GM12878 (cell line): ENCODE measurements around the gene TFRC. TPM values are rescaled to one million over a fixed set of nuclear protein-coding genes. Genes with fewer than 3 reads are reported as not detected.
"Not testable (repeated sequence)": the region's sequence is repeated elsewhere in the genome, so short reads cannot be mapped to it uniquely, and the experiment has no call there.

Experiments used
- ATAC-seq: fragments of 200-7000 bp; cut with Tn5 transposase; 3 replicates; pipeline ENCODE4 v1.9.1; 2020; ENCODE audit warnings: mild to moderate bottlenecking, moderate library complexity
- BruUV-seq: library from RNA; stranded (reverse); fragments of 400-500 nt; replicated peaks from 2 replicates; lab custom pipeline; 2021; lab: Mats Ljungman, UMichigan
- CTCF ChIA-PET: fragments of 300-600 bp; sonication (Branson Sonifier 250); formaldehyde crosslinking; extraction: SDS; loops from one replicate; lab custom pipeline; 2021; ENCODE audit warnings: inconsistent platforms; lab: Yijun Ruan, JAX
- POLR2A ChIA-PET: fragments of 350-600 bp; formaldehyde crosslinking; extraction: SDS; loops from one replicate; lab custom pipeline; 2021; ENCODE audit warnings: inconsistent platforms; lab: Charles Lee
- RAD21 ChIA-PET: fragments of 300-600 bp; sonication (Branson Sonifier 250); formaldehyde crosslinking; loops from one replicate; lab custom pipeline; 2023; ENCODE audit warnings: antibody characterized with exemption; ENCODE audit not compliant: unreplicated experiment; lab: Charles Lee
- SMC1A ChIA-PET: fragments of 300-600 bp; sonication (Branson Sonifier 250); formaldehyde crosslinking; loops from one replicate; lab custom pipeline; 2023; ENCODE audit not compliant: unreplicated experiment, uncharacterized antibody; lab: Charles Lee
- DNase-seq: peaks from one replicate; pipeline ENCODE4 v3.0.0-alpha.2; 2011; ENCODE audit warnings: low read depth, low spot score
- FAIRE-seq: peaks from 3 replicates; lab custom pipeline; 2011; peaks lifted over from hg19 to GRCh38; lab: Jason Lieb, UNC
- H2AFZ ChIP-seq: 2 replicates; pipeline ENCODE4 v1.6.0; 2011; ENCODE audit warnings: low read depth, low read length, control low read depth; ENCODE audit not compliant: control insufficient read depth
- H3K27ac ChIP-seq: 2 replicates; pipeline ENCODE4 v1.5.1; 2011; ENCODE audit warnings: control low read depth; ENCODE audit not compliant: control insufficient read depth, insufficient read depth
- H3K27me3 ChIP-seq, 2 experiments: replicated peaks in 1 of 2; 2 replicates each; pipeline versions ENCODE4 v1.6.0 to v1.6.1; 2011; ENCODE audit warnings: low read length in 1 of 2; ENCODE audit not compliant: control insufficient read depth in 2 of 2, insufficient read depth in 2 of 2
- H3K36me3 ChIP-seq, 2 experiments: 2 replicates each; pipeline ENCODE4 v1.5.1; 2011; ENCODE audit warnings: low read length in 1 of 2; ENCODE audit not compliant: control insufficient read depth in 2 of 2, insufficient read depth in 2 of 2
- H3K4me1 ChIP-seq: 2 replicates; pipeline ENCODE4 v1.6.1; 2011; ENCODE audit warnings: mild to moderate bottlenecking, low read length, moderate library complexity, mixed read lengths; ENCODE audit not compliant: control insufficient read depth, insufficient read depth
- H3K4me2 ChIP-seq: 2 replicates; pipeline ENCODE4 v1.6.0; 2011; ENCODE audit warnings: control low read depth; ENCODE audit not compliant: control insufficient read depth, insufficient read depth
- H3K4me3 ChIP-seq: fragments of 200-600 bp; sonication (generic); 2 replicates; pipeline ENCODE4 v1.5.1; 2016
- H3K79me2 ChIP-seq: 2 replicates; pipeline ENCODE4 v1.6.0; 2011; ENCODE audit warnings: low read length; ENCODE audit not compliant: control insufficient read depth, insufficient read depth
- H3K9ac ChIP-seq: 2 replicates; pipeline ENCODE4 v1.8.0; 2011; ENCODE audit warnings: low read length, control low read depth, mixed read lengths; ENCODE audit not compliant: control insufficient read depth, insufficient read depth
- H3K9me3 ChIP-seq: replicated peaks from 3 replicates; pipeline ENCODE4 v1.5.1; 2011; ENCODE audit warnings: mild to moderate bottlenecking, low read length; ENCODE audit not compliant: control insufficient read depth, insufficient read depth
- H4K20me1 ChIP-seq: 2 replicates; pipeline ENCODE4 v1.6.0; 2011; ENCODE audit not compliant: control insufficient read depth, insufficient read depth
- CBFB ChIP-seq: IDR thresholded peaks from 2 replicates; pipeline ENCODE4 v1.6.1; 2016; ENCODE audit warnings: antibody characterized with exemption, low read depth
- EGR1 ChIP-seq, 2 experiments: IDR thresholded peaks; 1 replicate in 1 of 2; 2 replicates in 1 of 2; pipeline ENCODE4 v1.6.1; 2011 to 2012; ENCODE audit warnings: low read depth in 2 of 2, low read length in 2 of 2, borderline replicate concordance in 1 of 2, mild to moderate bottlenecking in 1 of 2, moderate library complexity in 1 of 2
- IKZF2 ChIP-seq, 2 experiments: fragments of 450-650 bp; IDR thresholded peaks; 2 replicates each; pipeline ENCODE4 v1.6.1; 2017; ENCODE audit warnings: mild to moderate bottlenecking in 2 of 2, moderate library complexity in 2 of 2
- ZNF384 ChIP-seq: IDR thresholded peaks from 2 replicates; pipeline ENCODE4 v1.6.1; 2012; ENCODE audit warnings: low read depth, mild to moderate bottlenecking, low read length, improper control_type of control experiment, borderline replicate concordance
- WGBS: methylation state at CpG from one replicate; pipeline ENCODE4 v1.1.6; 2016; ENCODE audit warnings: low lambda C conversion rate; ENCODE audit not compliant: insufficient replicate concordance, insufficient coverage; ENCODE audit errors: missing lambda C conversion rate; 5-methylcytosine and 5-hydroxymethylcytosine counted together
- in situ Hi-C: fragments of 300-500 bp; cut with MboI; formaldehyde crosslinking; loops from 9 replicates; pipeline ENCODE4 v1.14.3; 2018; ENCODE audit warnings: mixed read lengths
- intact Hi-C: fragments of 100-400 bp; cut with micrococcal nuclease; formaldehyde crosslinking; loops from one replicate; pipeline ENCODE4 v1.14.2; 2022; ENCODE audit not compliant: unreplicated experiment
- polyA plus RNA-seq, 11 experiments: library from polyadenylated mRNA; depleted of rRNA in 4 of 11; unstranded in 6 of 11; stranded (reverse) in 5 of 11; fragments of >200 nt; fragmentation: Nextera tagmentation in 4 of 11; fragmentation: Illumina TruSeq in 1 of 11; extraction: Ambion mirVana in 4 of 11; extraction: Trizol in 1 of 11; gene quantifications; 1 replicate in 1 of 11; 2 replicates in 10 of 11; pipeline versions ENCODE4 v1.2.1 to v1.2.3, GENCODE V29; 2011 to 2016; ENCODE audit warnings: inconsistent platforms in 2 of 11, missing spikeins in 2 of 11, low read depth in 1 of 11
- total RNA-seq, 4 experiments: library from RNA; depleted of rRNA in 3 of 4; stranded (reverse); fragments of >200 nt in 3 of 4; fragmentation: Illumina TruSeq in 1 of 4; extraction: Trizol in 1 of 4; gene quantifications; 2 replicates each; pipeline versions ENCODE4 v1.2.1 to v1.2.3, GENCODE V29; 2013 to 2021

Gene TFRC
- total and polyA plus RNA-seq, 10 of the 15 experiments (the other 5 are each of a cell fraction or from before 2014, with no cell fraction given): 123 to 526 (median 316) TPM

GRCh38 chr3:196020373-196020772 lies 61.5 kb downstream of the TFRC start (continued):
- no peak for TF ChIP-seq IKZF2 (IDR thresholded peaks at IDR 0.05)
- TF ChIP-seq ZNF384: no peak
- TF ChIP-seq EGR1 (IDR thresholded peaks at IDR 0.05; ENCODE audit: borderline replicate concordance in 1 of 2, low read depth in 2 of 2, low read length in 2 of 2): no peak
- no peak for TF ChIP-seq CBFB

DNA sequence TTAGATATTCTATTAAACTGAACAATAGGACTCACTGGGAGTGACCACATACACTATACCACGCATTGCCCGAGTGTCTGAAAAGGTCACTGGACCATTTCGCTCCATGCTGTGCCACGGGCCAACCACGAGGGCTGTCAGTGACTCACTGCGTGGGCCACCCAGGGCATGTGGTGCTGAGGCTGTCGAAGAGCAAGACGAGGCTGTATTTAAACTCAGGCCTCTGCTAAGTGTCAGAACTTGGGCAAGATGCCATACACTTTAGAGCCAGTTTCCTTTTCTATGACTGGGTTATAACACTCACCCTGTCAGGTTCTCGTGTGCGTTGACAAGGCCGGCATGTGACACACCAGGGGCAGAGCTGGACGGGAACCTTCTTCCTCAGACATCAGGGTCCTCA lies 62.3 kb downstream of the TFRC start:
- RAD21 ChIA-PET, BruUV-seq: not testable (repeated sequence)

DNA sequence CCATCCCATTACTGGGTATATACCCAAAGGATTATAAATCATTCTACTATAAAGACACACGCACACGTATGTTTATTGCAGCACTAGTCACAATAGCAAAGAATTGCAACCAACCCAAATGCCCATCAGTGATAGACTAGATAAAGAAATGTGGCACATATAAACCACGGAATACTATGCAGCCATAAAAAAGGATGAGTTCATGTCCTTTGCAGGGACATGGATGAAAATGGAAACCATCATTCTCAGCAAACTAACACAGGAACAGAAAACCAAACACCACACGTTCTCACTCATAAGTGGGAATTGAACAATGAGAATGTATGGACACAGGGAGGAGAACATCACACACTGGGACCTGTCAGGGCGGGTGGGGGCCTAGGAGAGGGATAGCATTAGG lies 63.7 kb downstream of the TFRC start:
- H3K27ac ChIP-seq, RAD21 ChIA-PET, H2AFZ ChIP-seq, CTCF ChIA-PET, H4K20me1 ChIP-seq, H3K79me2 ChIP-seq, in situ Hi-C loops, DNase-seq, ATAC-seq, POLR2A ChIA-PET, intact Hi-C loops, H3K9ac ChIP-seq, BruUV-seq, H3K27me3 ChIP-seq, H3K4me2 ChIP-seq, H3K4me1 ChIP-seq, H3K9me3 ChIP-seq, H3K4me3 ChIP-seq, H3K36me3 ChIP-seq, SMC1A ChIA-PET, FAIRE-seq: not testable (repeated sequence)
- WGBS: 49% methylated on average over 5 of the region's 5 CpGs

More for the DNA sequence above, 62.3 kb downstream of the TFRC start:
- H3K9me3 ChIP-seq, DNase-seq, in situ Hi-C loops, H3K79me2 ChIP-seq, H3K4me3 ChIP-seq, H3K4me1 ChIP-seq, H3K9ac ChIP-seq, H3K36me3 ChIP-seq, H4K20me1 ChIP-seq, ATAC-seq, H3K27me3 ChIP-seq, H2AFZ ChIP-seq, intact Hi-C loops, H3K27ac ChIP-seq, FAIRE-seq, H3K4me2 ChIP-seq: not testable (repeated sequence)
- WGBS: 29% methylated on average over 12 of the region's 12 CpGs
- ChIA-PET POLR2A (interaction anchor here (0.6 kb wide), 1 partner anchor 122 kb away, joined by 3 read pairs; no protein-coding TSS in a partner anchor), CTCF (interaction anchor here (0.6 to 7.7 kb wide), 6 partner anchors 16 to 1064 kb away, joined by 3 to 82 read pairs (median 4); no protein-coding TSS in a partner anchor), SMC1A (interaction anchor here (0.9 kb wide), 1 partner anchor 54 kb away, joined by 3 read pairs; no protein-coding TSS in a partner anchor)
